NB4 (cell line): ENCODE results near the gene CHRNA7.
"Not testable (repeated sequence)": the region's sequence is repeated elsewhere in the genome, so short reads cannot be mapped to it uniquely, and the experiment has no call there.

Experiments used
- POLR2A ChIP-seq: IDR thresholded peaks from 2 replicates; pipeline ENCODE4 v1.6.1; 2011; ENCODE audit warnings: mild to moderate bottlenecking; ENCODE audit not compliant: insufficient read length; ENCODE audit errors: extremely low read depth
- TF ChIP-seq, protein P1 (sequence below): IDR thresholded peaks from one replicate; pipeline ENCODE4 v1.5.1; 2012; ENCODE audit warnings: low read depth, low read length
- TF ChIP-seq, protein P2 (sequence below): IDR thresholded peaks from 2 replicates; pipeline ENCODE4 v1.6.1; 2011; ENCODE audit warnings: low read depth, low read length

DNA sequence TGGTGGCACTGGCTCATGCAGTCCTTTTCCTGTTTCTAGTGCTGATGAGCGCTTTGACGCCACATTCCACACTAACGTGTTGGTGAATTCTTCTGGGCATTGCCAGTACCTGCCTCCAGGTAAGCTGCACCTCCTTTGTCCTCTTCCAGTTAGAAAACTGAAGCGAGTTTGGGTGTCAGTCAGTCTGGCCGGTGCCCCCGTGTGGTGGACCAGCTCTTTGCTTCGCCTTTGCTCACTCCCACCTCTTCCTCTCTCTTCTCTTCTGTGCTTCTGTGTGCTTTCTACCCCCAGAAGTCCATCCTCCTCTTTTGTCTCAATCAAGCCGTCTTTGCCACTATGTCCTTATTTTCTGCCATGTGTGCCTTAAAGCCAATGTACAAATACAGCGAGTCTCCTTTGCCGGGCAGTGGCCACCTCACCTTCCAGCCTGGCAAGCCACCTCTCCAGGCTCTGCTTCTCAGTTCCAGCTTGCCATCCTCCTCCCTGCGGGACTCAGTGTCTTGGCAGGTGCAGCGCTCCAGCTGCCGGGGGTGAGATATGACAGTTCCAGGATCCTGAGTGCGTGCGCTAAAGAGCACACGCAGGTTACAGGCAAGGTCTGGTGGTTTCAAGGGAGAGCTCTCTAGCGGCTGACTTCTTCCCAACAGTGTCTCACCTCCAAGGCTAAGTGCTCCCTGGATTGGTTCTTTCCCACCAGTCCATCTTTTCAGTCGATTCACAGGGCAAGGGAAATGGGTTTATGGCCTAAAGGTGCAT lies 123.7 kb downstream of the CHRNA7 start:
- TF ChIP-seq, protein P1, sequence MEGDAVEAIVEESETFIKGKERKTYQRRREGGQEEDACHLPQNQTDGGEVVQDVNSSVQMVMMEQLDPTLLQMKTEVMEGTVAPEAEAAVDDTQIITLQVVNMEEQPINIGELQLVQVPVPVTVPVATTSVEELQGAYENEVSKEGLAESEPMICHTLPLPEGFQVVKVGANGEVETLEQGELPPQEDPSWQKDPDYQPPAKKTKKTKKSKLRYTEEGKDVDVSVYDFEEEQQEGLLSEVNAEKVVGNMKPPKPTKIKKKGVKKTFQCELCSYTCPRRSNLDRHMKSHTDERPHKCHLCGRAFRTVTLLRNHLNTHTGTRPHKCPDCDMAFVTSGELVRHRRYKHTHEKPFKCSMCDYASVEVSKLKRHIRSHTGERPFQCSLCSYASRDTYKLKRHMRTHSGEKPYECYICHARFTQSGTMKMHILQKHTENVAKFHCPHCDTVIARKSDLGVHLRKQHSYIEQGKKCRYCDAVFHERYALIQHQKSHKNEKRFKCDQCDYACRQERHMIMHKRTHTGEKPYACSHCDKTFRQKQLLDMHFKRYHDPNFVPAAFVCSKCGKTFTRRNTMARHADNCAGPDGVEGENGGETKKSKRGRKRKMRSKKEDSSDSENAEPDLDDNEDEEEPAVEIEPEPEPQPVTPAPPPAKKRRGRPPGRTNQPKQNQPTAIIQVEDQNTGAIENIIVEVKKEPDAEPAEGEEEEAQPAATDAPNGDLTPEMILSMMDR: not testable (repeated sequence)
- not testable (repeated sequence) for TF ChIP-seq POLR2A
- TF ChIP-seq, protein P2, sequence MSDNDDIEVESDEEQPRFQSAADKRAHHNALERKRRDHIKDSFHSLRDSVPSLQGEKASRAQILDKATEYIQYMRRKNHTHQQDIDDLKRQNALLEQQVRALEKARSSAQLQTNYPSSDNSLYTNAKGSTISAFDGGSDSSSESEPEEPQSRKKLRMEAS: not testable (repeated sequence)
